ENCODE results near the gene GPS1.

The GPS1 gene

DNA sequence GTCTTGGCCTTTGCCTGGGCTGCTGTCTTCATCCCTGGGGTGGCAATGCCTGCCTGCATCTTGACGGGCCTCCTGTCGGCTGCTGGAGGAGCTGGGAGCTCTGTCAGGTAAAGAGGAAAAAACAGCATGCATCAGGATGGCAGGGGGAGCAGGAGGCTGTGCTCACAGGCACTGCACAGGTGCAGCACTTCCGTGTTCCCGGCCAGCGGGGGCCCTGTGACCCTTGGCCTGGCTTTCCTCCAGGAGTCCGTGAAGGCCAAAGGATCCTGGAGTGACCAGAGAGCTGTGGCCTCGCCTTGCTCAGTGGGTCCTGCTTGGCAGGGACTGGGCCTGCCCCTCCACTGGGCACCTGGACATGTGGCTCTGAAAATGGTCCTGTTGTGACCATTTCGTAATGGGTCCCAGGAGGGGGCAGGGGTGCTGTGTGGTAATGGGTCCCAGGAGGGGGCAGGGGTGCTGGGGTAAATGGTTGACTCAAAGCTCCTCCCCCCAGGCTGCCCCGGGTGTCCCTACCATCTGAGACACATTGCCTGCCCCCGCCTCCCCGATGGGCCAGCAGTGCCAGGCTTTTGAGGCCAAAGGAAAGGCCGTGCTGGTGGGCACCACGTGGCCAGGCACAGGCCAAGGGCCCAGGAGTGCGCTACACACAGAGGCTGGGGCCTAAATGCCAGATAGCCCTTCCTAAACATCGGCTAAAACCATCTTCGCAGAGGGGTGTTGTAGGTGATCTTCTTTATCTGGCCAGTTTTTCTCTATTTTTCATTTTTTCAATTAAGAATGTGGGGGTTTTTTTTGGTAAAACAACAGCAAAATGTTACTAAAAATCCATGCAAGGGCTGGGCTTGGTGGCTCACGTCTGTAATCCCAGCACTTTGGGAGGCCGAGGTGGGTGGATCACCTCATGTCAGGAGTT, 50.3 kb downstream of the GPS1 start:
- peak; percentile 38 for DNase-seq

DNA sequence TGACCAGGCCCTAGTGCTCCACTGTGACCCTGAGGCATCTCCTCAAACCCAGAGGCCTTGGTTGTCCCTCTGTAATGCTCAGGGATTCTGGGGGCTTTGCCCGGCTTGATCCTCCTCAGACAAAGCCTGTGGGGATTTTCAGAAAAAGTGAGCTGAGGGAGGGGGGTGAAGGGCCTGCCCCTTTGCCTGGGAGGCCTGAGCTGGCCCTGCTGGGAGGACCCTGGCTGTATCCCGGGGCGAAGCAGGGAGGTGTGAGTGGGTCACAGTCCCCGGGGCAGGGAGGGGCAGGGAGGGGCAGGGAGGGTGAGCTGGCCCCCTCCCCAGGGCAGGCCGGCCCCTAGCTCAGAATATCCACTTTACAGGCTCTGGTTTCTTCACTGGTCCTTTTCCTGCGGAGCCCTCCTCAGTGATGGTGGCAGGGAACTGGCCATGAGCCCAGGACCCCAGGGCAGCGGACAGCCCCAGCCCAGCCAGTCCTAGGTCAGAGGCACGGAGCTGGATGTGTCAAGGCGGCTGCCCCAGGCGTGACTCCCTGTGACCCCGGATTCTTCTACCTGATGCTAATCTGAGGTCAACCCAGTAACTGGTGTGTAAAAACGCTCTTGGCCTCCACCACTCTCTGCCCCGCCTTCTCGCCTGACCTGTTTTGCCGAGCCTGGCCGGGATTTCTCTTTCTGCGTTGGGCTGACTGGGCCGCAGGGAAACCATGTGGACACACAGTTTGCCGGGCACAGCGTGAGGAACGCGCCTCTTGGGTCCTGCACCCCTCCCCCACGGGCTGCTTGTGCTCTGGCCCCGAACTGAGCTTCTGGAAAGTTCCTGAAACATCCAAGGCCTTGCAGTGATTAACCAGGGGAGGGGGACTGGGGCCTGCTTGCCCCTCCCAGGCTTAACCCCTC, 52.1 kb downstream of the GPS1 start:
- DNase-seq, result peak; percentile 63

DNA sequence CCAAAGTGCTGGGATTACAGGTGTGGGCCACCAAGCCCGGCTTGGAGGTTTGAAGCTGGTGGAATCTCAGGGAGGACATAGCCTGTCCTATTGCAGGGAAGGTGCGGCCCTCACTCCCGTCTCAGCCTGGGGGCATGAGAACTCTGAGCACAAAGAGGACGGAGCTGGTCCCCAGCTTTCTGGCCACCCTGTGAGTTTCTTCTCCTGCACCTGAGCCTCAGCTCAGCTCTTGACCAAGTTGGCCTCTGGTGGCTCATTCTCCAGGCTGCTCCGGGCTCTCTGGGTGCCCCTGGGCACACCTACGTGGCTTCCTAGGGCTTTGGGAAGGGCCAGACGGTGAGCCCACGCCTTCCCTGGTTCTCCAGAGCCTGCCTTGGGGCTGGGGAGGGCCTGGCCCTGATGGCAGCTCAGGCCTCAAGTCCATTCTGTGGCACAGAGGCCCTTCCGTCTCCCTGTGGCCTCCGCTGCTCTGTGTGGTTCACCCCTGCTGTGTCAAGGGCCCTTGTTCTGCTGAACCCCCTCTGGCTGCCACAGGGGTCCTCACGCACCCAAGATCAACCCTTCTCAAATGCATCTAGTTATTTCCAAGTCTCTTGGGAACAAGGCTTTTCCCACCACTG, 53.2 kb downstream of the GPS1 start:
- no peak for DNase-seq

GRCh38 chr17:82105417-82105881, 53.8 kb downstream of the GPS1 start:
- no peak for DNase-seq

DNA sequence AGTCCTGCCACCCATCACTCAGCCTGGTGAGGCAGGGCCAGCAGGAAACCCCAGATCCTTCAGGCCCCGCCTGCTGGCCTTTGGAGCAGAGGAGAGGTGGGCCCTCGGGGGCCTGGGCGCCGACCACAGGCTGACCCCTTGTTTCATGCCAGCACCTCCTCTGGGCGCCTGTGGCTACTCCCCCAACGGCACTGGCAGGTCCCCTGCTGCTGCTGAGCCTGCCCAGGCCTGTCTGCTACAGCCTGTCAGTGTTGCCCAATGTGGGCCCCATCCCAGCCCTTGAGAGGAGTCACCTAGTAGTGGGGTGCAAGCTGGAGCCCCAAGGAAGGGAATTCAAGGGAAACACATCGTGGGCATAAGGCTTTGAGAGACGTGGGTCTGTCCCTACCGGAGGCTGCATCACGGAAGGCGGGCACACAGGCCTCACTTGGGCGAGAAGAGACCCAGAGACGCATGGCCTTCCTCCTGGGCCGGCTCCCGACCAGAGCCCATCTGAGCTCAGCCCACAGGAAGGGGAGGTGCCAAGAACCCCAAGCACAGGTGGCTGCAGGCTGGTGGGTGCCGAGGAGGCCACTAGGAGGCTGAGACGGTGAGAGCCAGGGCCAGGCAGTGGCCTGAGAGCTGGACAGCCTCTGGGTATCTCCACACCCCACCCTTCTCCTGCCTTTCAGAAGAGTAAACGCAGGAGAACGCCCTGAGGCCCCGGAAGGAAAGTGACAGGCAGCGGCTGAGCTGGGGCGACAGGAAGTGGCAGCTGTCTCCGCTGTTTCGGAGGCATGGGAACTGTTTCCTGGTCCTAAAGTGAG, 54.4 kb downstream of the GPS1 start:
- no peak for DNase-seq

DNA sequence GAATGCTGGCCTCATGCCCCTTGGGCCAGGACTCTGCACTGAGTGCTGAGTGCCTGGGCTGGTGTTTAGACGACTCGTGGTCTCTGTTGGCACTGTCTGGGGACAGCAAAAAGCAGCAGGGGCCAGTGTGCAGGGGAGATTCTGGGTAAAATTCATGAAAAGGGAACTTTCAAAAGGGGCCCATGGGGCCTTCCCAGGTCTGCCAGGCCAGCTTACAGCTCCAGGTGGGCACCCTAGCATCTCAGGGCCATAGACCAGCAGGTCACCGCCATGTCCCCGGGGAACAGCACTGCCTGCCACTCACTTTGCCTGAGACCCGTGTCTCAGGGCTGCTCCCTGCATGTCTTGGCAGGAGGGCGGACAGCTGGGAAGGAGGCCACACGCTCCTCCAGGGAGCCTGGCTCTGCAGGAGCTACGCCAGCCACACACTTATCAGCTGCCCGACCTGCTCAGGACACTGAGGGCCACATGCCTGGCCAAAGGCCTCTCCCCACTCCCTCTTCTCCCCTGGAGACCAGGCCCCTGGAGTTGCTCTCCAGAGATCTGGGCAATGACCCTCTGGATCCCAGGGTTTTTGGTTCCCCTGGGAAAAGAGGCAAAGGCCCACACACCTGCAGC, 55.1 kb downstream of the GPS1 start:
- DNase-seq, result no peak

All from right kidney (tissue), 1 donor.